Bronchial smooth muscle cell (primary cell): Measurements from ENCODE around the gene ECE1. TPM values are rescaled to one million over a fixed set of nuclear protein-coding genes. Genes with fewer than 3 reads are reported as not detected.

Experiments used
- total RNA-seq: library from RNA; depleted of rRNA; stranded (reverse); fragments of >200 nt; gene quantifications from 2 replicates; pipeline ENCODE4 v1.2.1, GENCODE V29; 2014

ECE1 gene
- total RNA-seq: 26.2 and 40.7 TPM in 2 replicates

GRCh38 chr1:21289700-21290545 lies at the start of gene ECE1:
ECE1 (minus strand) TSS chr1:21290463; CDS start chr1:21290414, 49 bp downstream.

GRCh38 chr1:21176586-21177555 lies 113.4 kb downstream of the ECE1 start, which contains the start of gene EIF4G3:
EIF4G3 (minus strand) TSS chr1:21176897; CDS start chr1:21002742, 174,155 bp downstream.

Other genes with a start within 250 kb of the ECE1 start
- 21.5 and 32.8 TPM in 2 replicates for gene EIF4G3, start 113.6 kb downstream of the ECE1 start, total RNA-seq
- 10.0 and 16.9 TPM in 2 replicates for gene NBPF3, start 149.7 kb upstream of the ECE1 start, total RNA-seq
- gene ALPL, start 219.0 kb upstream of the ECE1 start, total RNA-seq: under 0.01 and 11.7 TPM in 2 replicates